Chondrocyte (in vitro differentiated cells): ENCODE results near the gene MLX. TPM values are rescaled to one million over a fixed set of nuclear protein-coding genes. Genes with fewer than 3 reads are reported as not detected.
"Not testable (repeated sequence)": the region's sequence is repeated elsewhere in the genome, so short reads cannot be mapped to it uniquely, and the experiment has no call there.

Experiments
- DNase-seq: peaks from one replicate; pipeline ENCODE4 v3.0.0; 2021; ENCODE audit warnings: mixed read lengths, low spot score
- H3K27ac Mint-ChIP-seq: one replicate; pipeline ENCODE4 v1.8.0; 2021; ENCODE audit warnings: mild to moderate bottlenecking, moderate library complexity, mixed read lengths; ENCODE audit not compliant: unreplicated experiment
- H3K27me3 Mint-ChIP-seq: 2 replicates; pipeline ENCODE4 v1.8.0; 2021; ENCODE audit warnings: low read depth, mixed read lengths
- H3K36me3 Mint-ChIP-seq: 2 replicates; pipeline ENCODE4 v1.8.0; 2021; ENCODE audit warnings: low read depth, mixed read lengths
- H3K4me1 Mint-ChIP-seq: 2 replicates; pipeline ENCODE4 v1.8.0; 2021; ENCODE audit warnings: low read depth, mild to moderate bottlenecking, mixed read lengths
- H3K4me3 Mint-ChIP-seq: one replicate; pipeline ENCODE4 v1.8.0; 2021; ENCODE audit warnings: mild to moderate bottlenecking, moderate library complexity, mixed read lengths; ENCODE audit not compliant: unreplicated experiment
- H3K9me3 Mint-ChIP-seq: 2 replicates; pipeline ENCODE4 v1.8.0; 2021; ENCODE audit warnings: low read depth, mixed read lengths
- CTCF ChIP-seq: fragments of 200-600 bp; sonication (generic); IDR thresholded peaks from 2 replicates; pipeline ENCODE4 v1.5.0; 2021; ENCODE audit warnings: antibody characterized with exemption, mild to moderate bottlenecking, moderate library complexity
- total RNA-seq: library from RNA; stranded (reverse); gene quantifications from 3 replicates; pipeline ENCODE4 v1.2.1, GENCODE V29; 2021

The MLX gene
- total RNA-seq, 1 donor from 2014 or later = 30.3 TPM

GRCh38 chr17:42541041-42541833 is 25.7 kb upstream of the MLX start:
- H3K27me3 Mint-ChIP-seq = no peaks in the 10 kb centered on the region
- no peak overlapping the region for H3K27ac Mint-ChIP-seq
- DNase-seq = no peak
- H3K9me3 Mint-ChIP-seq = no peaks in the 10 kb centered on the region
- peaks cover 20% of the 10 kb centered on the region for H3K4me1 Mint-ChIP-seq
- TF ChIP-seq CTCF = no peak
- no peak overlapping the region for H3K4me3 Mint-ChIP-seq
- H3K36me3 Mint-ChIP-seq = peaks cover 15% of the 10 kb centered on the region

GRCh38 chr17:42543190-42544079 is 23.5 kb upstream of the MLX start:
- Mint-ChIP-seq H3K4me3 (no peak overlapping the region), H3K9me3 (no peaks in the 10 kb centered on the region), H3K4me1 (peaks cover 4% of the 10 kb centered on the region), H3K27me3 (no peaks in the 10 kb centered on the region), H3K27ac (no peak overlapping the region), H3K36me3 (peaks cover 13% of the 10 kb centered on the region)
- no peak for DNase-seq
- no peak for TF ChIP-seq CTCF

- Mint-ChIP-seq H3K36me3 (peaks cover 8% of the 10 kb centered on the region), H3K27me3 (no peaks in the 10 kb centered on the region), H3K4me1 (no peaks in the 10 kb centered on the region), H3K4me3 (no peak overlapping the region), H3K9me3 (no peaks in the 10 kb centered on the region), H3K27ac (no peak overlapping the region)
- no peak for TF ChIP-seq CTCF
- DNase-seq = no peak
These were observed 22.0 kb upstream of the MLX start for GRCh38 chr17:42544874-42545283.

GRCh38 chr17:42545755-42546505 is 21.0 kb upstream of the MLX start:
- not testable (repeated sequence) for H3K27me3 Mint-ChIP-seq, H3K4me3 Mint-ChIP-seq, DNase-seq

DNA sequence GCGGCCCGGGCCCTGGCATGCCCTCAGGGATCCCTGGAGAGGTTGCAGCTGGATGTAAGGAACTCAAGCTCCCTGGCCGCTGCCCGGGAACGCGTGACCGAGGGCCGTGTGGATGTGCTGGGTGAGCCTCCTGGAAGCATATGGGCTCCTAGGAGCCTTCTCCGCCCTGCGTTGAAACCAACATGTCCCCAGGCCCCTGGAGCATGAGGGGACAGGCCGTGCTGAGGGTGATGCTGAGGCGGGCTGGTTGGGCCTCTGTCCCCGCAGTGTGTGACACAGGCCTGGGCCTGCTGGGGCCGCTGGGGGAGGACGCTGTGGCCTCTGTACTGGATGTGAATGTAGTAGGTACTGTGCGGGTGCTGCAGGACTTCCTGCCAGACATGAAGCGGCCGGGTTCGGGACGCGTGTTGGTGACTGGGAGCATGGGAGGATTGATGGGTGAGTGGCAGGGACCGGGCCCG is 19.9 kb upstream of the MLX start:
- Mint-ChIP-seq H3K4me3 (no peak overlapping the region), H3K27me3 (no peaks in the 10 kb centered on the region)

More at GRCh38 chr17:42545755-42546505, 21.0 kb upstream of the MLX start:
- H3K9me3 Mint-ChIP-seq, H3K27ac Mint-ChIP-seq, H3K36me3 Mint-ChIP-seq, H3K4me1 Mint-ChIP-seq: not testable (repeated sequence)

More for the DNA sequence above, 19.9 kb upstream of the MLX start:
- no peaks in the 10 kb centered on the region for H3K4me1 Mint-ChIP-seq
- peak overlapping the region; percentile 59 for H3K27ac Mint-ChIP-seq
- no peaks in the 10 kb centered on the region for H3K9me3 Mint-ChIP-seq
- H3K36me3 Mint-ChIP-seq = peaks cover 3% of the 10 kb centered on the region
- no peak for TF ChIP-seq CTCF
- no peak for DNase-seq
